ENCODE measurements around the gene DIPK1C. TPM values are rescaled to one million over a fixed set of nuclear protein-coding genes. Genes with fewer than 3 reads are reported as not detected.

The DIPK1C gene
- total and polyA plus RNA-seq, 9 of the 15 experiments (the other 6 are each of a cell fraction or from before 2014, with no cell fraction given) = 0.04 to 0.32 (median 0.15) TPM; not detected in 2

DNA sequence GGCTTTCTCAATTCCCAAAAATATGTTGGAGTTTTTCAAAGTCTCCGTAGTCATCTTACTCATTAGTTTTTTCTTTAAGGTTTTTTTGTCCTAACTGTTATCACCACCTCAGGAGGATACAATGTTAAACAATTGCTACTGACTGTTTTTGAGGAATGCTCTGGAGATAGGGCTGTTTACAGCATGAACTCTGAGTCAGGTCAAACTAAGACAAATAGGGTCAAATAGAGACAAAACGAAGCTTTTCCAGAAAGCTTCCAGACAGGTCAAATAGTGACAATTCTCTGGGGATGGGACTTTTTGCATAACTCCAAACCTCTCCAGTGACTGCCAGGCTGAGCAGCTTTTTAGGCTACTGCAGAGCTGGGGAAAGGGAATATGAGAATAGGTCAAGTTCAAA lies 15.2 kb upstream of the DIPK1C start:
- Histone ChIP-seq H3K9me3 (replicated peaks; ENCODE audit: control insufficient read depth, insufficient read depth, low read depth, low read length) (no peaks in the 10 kb centered on the region), H4K20me1 (replicated peaks; ENCODE audit: control insufficient read depth, insufficient read depth, low read length) (no peaks in the 10 kb centered on the region), H3K27ac (ENCODE audit: extremely low read depth, low read depth, low read length) (no peak overlapping the region), H3K9ac (ENCODE audit: insufficient read depth in 1 of 2, low read depth in 2 of 2, low read length in 2 of 2) (no peak overlapping the region), H3K79me2 (ENCODE audit: control insufficient read depth, insufficient read depth, low read length) (no peaks in the 10 kb centered on the region), H3K4me3 (no peak overlapping the region), H3K27me3 (ENCODE audit: control insufficient read depth in 2 of 2, insufficient read depth in 2 of 2, low read length in 2 of 2) (no peaks in the 10 kb centered on the region), H2AFZ (ENCODE audit: low read depth, low read length) (no peak overlapping the region), H3K9me1 (ENCODE audit: control insufficient read depth, insufficient read depth, low read length) (no peaks in the 10 kb centered on the region), H3K4me1 (replicated peaks in 1 of 2; ENCODE audit: control insufficient read depth in 2 of 2, insufficient read depth in 2 of 2, low read length in 2 of 2) (no peaks in the 10 kb centered on the region), H3K4me2 (ENCODE audit: insufficient read depth, low read length) (no peak overlapping the region), H3K36me3 (ENCODE audit: control insufficient read depth, insufficient read depth, low read length) (no peaks in the 10 kb centered on the region)
- no peak for DNase-seq (ENCODE audit: extremely low read depth in 1 of 4, low spot score in 3 of 4)
- intact Hi-C loops (cut with micrococcal nuclease) (no loop called here), in situ Hi-C loops (cut with MboI) (no loop called here)
- CTCF ChIA-PET (ENCODE audit: low intra/inter-chr PET ratio) = no interaction called here
- BruUV-seq (replicated peaks) = no TSS peak
- POLR2A ChIA-PET = no interaction called here
- FAIRE-seq = no peak
- ATAC-seq = no peak
- 0% methylated on average over 2 of the region's 2 CpGs for WGBS (ENCODE audit: insufficient coverage, low coverage, missing lambda C conversion rate)
- TF ChIP-seq, protein P1, sequence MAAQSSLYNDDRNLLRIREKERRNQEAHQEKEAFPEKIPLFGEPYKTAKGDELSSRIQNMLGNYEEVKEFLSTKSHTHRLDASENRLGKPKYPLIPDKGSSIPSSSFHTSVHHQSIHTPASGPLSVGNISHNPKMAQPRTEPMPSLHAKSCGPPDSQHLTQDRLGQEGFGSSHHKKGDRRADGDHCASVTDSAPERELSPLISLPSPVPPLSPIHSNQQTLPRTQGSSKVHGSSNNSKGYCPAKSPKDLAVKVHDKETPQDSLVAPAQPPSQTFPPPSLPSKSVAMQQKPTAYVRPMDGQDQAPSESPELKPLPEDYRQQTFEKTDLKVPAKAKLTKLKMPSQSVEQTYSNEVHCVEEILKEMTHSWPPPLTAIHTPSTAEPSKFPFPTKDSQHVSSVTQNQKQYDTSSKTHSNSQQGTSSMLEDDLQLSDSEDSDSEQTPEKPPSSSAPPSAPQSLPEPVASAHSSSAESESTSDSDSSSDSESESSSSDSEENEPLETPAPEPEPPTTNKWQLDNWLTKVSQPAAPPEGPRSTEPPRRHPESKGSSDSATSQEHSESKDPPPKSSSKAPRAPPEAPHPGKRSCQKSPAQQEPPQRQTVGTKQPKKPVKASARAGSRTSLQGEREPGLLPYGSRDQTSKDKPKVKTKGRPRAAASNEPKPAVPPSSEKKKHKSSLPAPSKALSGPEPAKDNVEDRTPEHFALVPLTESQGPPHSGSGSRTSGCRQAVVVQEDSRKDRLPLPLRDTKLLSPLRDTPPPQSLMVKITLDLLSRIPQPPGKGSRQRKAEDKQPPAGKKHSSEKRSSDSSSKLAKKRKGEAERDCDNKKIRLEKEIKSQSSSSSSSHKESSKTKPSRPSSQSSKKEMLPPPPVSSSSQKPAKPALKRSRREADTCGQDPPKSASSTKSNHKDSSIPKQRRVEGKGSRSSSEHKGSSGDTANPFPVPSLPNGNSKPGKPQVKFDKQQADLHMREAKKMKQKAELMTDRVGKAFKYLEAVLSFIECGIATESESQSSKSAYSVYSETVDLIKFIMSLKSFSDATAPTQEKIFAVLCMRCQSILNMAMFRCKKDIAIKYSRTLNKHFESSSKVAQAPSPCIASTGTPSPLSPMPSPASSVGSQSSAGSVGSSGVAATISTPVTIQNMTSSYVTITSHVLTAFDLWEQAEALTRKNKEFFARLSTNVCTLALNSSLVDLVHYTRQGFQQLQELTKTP (IDR thresholded peaks at IDR 0.05; ENCODE audit: low read depth in 1 of 2, partially characterized antibody in 2 of 2) = no peak
- TF ChIP-seq, protein P2, sequence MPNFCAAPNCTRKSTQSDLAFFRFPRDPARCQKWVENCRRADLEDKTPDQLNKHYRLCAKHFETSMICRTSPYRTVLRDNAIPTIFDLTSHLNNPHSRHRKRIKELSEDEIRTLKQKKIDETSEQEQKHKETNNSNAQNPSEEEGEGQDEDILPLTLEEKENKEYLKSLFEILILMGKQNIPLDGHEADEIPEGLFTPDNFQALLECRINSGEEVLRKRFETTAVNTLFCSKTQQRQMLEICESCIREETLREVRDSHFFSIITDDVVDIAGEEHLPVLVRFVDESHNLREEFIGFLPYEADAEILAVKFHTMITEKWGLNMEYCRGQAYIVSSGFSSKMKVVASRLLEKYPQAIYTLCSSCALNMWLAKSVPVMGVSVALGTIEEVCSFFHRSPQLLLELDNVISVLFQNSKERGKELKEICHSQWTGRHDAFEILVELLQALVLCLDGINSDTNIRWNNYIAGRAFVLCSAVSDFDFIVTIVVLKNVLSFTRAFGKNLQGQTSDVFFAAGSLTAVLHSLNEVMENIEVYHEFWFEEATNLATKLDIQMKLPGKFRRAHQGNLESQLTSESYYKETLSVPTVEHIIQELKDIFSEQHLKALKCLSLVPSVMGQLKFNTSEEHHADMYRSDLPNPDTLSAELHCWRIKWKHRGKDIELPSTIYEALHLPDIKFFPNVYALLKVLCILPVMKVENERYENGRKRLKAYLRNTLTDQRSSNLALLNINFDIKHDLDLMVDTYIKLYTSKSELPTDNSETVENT (CRISPR knock-in tag; IDR thresholded peaks at IDR 0.05) = no peak
- TF ChIP-seq C11orf30 (IDR thresholded peaks at IDR 0.05; ENCODE audit: low read depth) (no peak), ZNF764 (CRISPR knock-in tag; IDR thresholded peaks at IDR 0.05; ENCODE audit: low read depth) (no peak), RNF2 (IDR thresholded peaks at IDR 0.05) (no peak), LCOR (CRISPR knock-in tag; IDR thresholded peaks at IDR 0.05) (no peak), MAFF (IDR thresholded peaks at IDR 0.05; ENCODE audit: low read length) (no peak), KAT7 (CRISPR knock-in tag; IDR thresholded peaks at IDR 0.05; ENCODE audit: borderline replicate concordance) (no peak), PYGO2 (tag; IDR thresholded peaks at IDR 0.05) (no peak), PML (IDR thresholded peaks at IDR 0.05; ENCODE audit: low read length) (no peak)
- TF ChIP-seq, protein P3, sequence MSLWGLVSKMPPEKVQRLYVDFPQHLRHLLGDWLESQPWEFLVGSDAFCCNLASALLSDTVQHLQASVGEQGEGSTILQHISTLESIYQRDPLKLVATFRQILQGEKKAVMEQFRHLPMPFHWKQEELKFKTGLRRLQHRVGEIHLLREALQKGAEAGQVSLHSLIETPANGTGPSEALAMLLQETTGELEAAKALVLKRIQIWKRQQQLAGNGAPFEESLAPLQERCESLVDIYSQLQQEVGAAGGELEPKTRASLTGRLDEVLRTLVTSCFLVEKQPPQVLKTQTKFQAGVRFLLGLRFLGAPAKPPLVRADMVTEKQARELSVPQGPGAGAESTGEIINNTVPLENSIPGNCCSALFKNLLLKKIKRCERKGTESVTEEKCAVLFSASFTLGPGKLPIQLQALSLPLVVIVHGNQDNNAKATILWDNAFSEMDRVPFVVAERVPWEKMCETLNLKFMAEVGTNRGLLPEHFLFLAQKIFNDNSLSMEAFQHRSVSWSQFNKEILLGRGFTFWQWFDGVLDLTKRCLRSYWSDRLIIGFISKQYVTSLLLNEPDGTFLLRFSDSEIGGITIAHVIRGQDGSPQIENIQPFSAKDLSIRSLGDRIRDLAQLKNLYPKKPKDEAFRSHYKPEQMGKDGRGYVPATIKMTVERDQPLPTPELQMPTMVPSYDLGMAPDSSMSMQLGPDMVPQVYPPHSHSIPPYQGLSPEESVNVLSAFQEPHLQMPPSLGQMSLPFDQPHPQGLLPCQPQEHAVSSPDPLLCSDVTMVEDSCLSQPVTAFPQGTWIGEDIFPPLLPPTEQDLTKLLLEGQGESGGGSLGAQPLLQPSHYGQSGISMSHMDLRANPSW (CRISPR knock-in tag; IDR thresholded peaks at IDR 0.05) = no peak
- TF ChIP-seq, protein P4, sequence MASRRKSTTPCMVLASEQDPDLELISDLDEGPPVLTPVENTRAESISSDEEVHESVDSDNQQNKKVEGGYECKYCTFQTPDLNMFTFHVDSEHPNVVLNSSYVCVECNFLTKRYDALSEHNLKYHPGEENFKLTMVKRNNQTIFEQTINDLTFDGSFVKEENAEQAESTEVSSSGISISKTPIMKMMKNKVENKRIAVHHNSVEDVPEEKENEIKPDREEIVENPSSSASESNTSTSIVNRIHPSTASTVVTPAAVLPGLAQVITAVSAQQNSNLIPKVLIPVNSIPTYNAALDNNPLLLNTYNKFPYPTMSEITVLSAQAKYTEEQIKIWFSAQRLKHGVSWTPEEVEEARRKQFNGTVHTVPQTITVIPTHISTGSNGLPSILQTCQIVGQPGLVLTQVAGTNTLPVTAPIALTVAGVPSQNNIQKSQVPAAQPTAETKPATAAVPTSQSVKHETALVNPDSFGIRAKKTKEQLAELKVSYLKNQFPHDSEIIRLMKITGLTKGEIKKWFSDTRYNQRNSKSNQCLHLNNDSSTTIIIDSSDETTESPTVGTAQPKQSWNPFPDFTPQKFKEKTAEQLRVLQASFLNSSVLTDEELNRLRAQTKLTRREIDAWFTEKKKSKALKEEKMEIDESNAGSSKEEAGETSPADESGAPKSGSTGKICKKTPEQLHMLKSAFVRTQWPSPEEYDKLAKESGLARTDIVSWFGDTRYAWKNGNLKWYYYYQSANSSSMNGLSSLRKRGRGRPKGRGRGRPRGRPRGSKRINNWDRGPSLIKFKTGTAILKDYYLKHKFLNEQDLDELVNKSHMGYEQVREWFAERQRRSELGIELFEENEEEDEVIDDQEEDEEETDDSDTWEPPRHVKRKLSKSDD (conservative IDR thresholded peaks at IDR 0.05; ENCODE audit: low read length) = no peak
